Mammary epithelial cell (primary cell): Measurements from ENCODE around the gene MAP3K2.

Experiments used
- EZH2 ChIP-seq: IDR thresholded peaks from 2 replicates; pipeline ENCODE4 v1.6.1; 2012; ENCODE audit warnings: low read length, inconsistent platforms, borderline replicate concordance
- TF ChIP-seq, protein P1 (sequence below), 2 donors: IDR thresholded peaks in 1 of 2; conservative IDR thresholded peaks in 1 of 2; 2 replicates each; pipeline ENCODE4 v1.5.1; 2011 to 2012; ENCODE audit warnings: inconsistent platforms in 2 of 2, low read length in 2 of 2, mild to moderate bottlenecking in 2 of 2, control low read depth in 1 of 2, low read depth in 1 of 2; ENCODE audit not compliant: insufficient read depth in 1 of 2; ENCODE audit errors: extremely low read depth in 1 of 2

- no peak for TF ChIP-seq EZH2
- TF ChIP-seq, protein P1, sequence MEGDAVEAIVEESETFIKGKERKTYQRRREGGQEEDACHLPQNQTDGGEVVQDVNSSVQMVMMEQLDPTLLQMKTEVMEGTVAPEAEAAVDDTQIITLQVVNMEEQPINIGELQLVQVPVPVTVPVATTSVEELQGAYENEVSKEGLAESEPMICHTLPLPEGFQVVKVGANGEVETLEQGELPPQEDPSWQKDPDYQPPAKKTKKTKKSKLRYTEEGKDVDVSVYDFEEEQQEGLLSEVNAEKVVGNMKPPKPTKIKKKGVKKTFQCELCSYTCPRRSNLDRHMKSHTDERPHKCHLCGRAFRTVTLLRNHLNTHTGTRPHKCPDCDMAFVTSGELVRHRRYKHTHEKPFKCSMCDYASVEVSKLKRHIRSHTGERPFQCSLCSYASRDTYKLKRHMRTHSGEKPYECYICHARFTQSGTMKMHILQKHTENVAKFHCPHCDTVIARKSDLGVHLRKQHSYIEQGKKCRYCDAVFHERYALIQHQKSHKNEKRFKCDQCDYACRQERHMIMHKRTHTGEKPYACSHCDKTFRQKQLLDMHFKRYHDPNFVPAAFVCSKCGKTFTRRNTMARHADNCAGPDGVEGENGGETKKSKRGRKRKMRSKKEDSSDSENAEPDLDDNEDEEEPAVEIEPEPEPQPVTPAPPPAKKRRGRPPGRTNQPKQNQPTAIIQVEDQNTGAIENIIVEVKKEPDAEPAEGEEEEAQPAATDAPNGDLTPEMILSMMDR (conservative IDR thresholded peaks at IDR 0.05 in 1 of 2, IDR thresholded peaks at IDR 0.05 in 1 of 2; ENCODE audit: extremely low read depth in 1 of 2, insufficient read depth in 1 of 2, low read depth in 1 of 2, low read length in 2 of 2), result no peak
These were observed 30.2 kb downstream of the MAP3K2 start for GRCh38 chr2:127357591-127357990.
